HepG2 (cell line): ENCODE results near the gene CLPSL2. TPM values are rescaled to one million over a fixed set of nuclear protein-coding genes. Genes with fewer than 3 reads are reported as not detected.

Experiments
- HNF4G ChIP-seq, 2 experiments: sonication (generic) in 1 of 2; formaldehyde crosslinking in 1 of 2; IDR thresholded peaks; 2 replicates each; pipeline versions ENCODE4 v1.4.0 to v1.6.1; 2011 to 2020; ENCODE audit warnings: borderline replicate concordance in 2 of 2, low read depth in 2 of 2, mild to moderate bottlenecking in 2 of 2, low read length in 1 of 2, missing genetic modification reagents in 1 of 2, moderate library complexity in 1 of 2
- PITX1 ChIP-seq: sonication (generic); formaldehyde crosslinking; IDR thresholded peaks from 2 replicates; pipeline ENCODE4 v1.5.1; 2020; ENCODE audit warnings: mild to moderate bottlenecking, missing genetic modification reagents
- ZBTB8A ChIP-seq: sonication (generic); formaldehyde crosslinking; IDR thresholded peaks from 2 replicates; pipeline ENCODE4 v1.4.0; 2020; ENCODE audit warnings: mild to moderate bottlenecking, low read depth, missing genetic modification reagents, borderline replicate concordance
- ZNF225 ChIP-seq: sonication (generic); formaldehyde crosslinking; IDR thresholded peaks from 2 replicates; pipeline ENCODE4 v1.4.0; 2020; ENCODE audit warnings: mild to moderate bottlenecking, missing genetic modification reagents
- ZNF562 ChIP-seq: sonication (generic); formaldehyde crosslinking; IDR thresholded peaks from 2 replicates; pipeline ENCODE4 v1.8.0; 2022; ENCODE audit warnings: missing genetic modification reagents, borderline replicate concordance
- polyA plus RNA-seq, 8 experiments: library from polyadenylated mRNA; depleted of rRNA in 3 of 8; stranded (reverse) in 7 of 8; unstranded in 1 of 8; fragments of >200 nt; fragmentation: Illumina TruSeq in 4 of 8; extraction: Trizol in 4 of 8; gene quantifications; 2 replicates each; pipeline versions ENCODE4 v1.2.1 to v1.2.3, GENCODE V29; 2011 to 2016; ENCODE audit warnings: low read depth in 4 of 8, missing spikeins in 1 of 8, mixed read lengths in 1 of 8; ENCODE audit not compliant: insufficient read depth in 1 of 8
- total RNA-seq, 5 experiments: library from RNA; depleted of rRNA; stranded (reverse); fragments of >200 nt; fragmentation: Illumina TruSeq; extraction: Trizol; gene quantifications; 2 replicates each; pipeline ENCODE4 v1.2.3, GENCODE V29; 2016; ENCODE audit warnings: low read depth in 1 of 5
- TF ChIP-seq, protein P1 (sequence below): IDR thresholded peaks from 2 replicates; pipeline ENCODE4 v1.4.0; 2020; ENCODE audit warnings: mild to moderate bottlenecking, missing genetic modification reagents
- TF ChIP-seq, protein P2 (sequence below): sonication (generic); formaldehyde crosslinking; IDR thresholded peaks from 2 replicates; pipeline ENCODE4 v1.4.0; 2020; ENCODE audit warnings: missing genetic modification reagents, mild to moderate bottlenecking, borderline replicate concordance

CLPSL2 gene
- total and polyA plus RNA-seq, 2 of the 13 experiments (the other 11 are each of a cell fraction or from before 2014, with no cell fraction given) = not detected

DNA sequence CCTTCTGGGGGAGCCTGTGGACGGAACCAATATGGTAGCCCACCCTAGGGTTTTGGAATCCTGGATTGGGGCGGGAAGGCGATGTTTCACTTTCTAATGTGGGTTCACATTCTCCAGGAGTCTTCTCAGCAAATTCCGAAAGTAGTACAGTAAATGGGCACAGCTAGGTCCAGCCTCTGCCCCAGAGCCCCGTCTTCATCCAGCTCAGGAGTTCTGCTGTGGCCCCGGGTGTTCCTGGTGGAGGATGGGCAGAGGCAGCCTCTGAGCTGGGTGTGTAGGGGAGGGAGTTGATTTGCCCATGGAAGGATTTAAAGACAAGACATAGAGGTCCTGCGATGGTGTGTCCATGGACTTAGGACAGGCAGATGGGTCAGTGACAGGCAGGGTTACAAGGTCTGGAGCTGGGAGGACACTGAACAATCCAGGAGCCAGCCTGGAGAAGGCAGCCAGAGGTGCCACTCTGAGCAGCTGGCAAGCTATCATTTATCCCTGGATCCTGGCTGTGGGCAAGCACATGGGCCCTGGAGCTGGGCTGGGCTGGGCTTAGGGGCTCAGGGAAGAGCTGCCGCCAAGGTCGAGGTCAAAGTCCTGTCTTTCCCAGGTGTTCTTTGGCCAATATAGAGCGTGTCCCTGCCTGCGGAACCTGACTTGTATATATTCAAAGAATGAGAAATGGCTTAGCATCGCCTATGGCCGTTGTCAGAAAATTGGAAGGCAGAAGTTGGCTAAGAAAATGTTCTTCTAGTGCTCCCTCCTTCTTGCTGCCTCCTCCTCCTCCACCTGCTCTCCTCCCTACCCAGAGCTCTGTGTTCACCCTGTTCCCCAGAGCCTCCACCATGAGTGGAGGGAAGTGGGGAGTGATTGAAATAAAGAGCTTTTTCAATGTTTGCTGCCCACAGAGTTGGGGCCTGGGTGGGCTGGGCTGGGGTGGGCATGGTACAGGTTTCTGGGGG is 11.1 kb downstream of the CLPSL2 start (continued):
- TF ChIP-seq HNF4G (IDR thresholded peaks at IDR 0.05; ENCODE audit: borderline replicate concordance, low read depth, low read length) (peak; percentile 56), HNF4G (CRISPR knock-in tag; IDR thresholded peaks at IDR 0.05; ENCODE audit: borderline replicate concordance, low read depth) (peak; percentile 17; the same call in 1 of the 2 replicates), PITX1 (peak; percentile 20; the same call in 1 of the 2 replicates), ZBTB8A (CRISPR knock-in tag) (no peak), ZNF562 (CRISPR knock-in tag) (no peak), ZNF225 (0 out of 2 replicates have a peak, but pooled peaks have one; percentile 55)
- TF ChIP-seq, protein P1, sequence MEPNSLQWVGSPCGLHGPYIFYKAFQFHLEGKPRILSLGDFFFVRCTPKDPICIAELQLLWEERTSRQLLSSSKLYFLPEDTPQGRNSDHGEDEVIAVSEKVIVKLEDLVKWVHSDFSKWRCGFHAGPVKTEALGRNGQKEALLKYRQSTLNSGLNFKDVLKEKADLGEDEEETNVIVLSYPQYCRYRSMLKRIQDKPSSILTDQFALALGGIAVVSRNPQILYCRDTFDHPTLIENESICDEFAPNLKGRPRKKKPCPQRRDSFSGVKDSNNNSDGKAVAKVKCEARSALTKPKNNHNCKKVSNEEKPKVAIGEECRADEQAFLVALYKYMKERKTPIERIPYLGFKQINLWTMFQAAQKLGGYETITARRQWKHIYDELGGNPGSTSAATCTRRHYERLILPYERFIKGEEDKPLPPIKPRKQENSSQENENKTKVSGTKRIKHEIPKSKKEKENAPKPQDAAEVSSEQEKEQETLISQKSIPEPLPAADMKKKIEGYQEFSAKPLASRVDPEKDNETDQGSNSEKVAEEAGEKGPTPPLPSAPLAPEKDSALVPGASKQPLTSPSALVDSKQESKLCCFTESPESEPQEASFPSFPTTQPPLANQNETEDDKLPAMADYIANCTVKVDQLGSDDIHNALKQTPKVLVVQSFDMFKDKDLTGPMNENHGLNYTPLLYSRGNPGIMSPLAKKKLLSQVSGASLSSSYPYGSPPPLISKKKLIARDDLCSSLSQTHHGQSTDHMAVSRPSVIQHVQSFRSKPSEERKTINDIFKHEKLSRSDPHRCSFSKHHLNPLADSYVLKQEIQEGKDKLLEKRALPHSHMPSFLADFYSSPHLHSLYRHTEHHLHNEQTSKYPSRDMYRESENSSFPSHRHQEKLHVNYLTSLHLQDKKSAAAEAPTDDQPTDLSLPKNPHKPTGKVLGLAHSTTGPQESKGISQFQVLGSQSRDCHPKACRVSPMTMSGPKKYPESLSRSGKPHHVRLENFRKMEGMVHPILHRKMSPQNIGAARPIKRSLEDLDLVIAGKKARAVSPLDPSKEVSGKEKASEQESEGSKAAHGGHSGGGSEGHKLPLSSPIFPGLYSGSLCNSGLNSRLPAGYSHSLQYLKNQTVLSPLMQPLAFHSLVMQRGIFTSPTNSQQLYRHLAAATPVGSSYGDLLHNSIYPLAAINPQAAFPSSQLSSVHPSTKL (CRISPR knock-in tag) = peak; percentile 49
- TF ChIP-seq, protein P2, sequence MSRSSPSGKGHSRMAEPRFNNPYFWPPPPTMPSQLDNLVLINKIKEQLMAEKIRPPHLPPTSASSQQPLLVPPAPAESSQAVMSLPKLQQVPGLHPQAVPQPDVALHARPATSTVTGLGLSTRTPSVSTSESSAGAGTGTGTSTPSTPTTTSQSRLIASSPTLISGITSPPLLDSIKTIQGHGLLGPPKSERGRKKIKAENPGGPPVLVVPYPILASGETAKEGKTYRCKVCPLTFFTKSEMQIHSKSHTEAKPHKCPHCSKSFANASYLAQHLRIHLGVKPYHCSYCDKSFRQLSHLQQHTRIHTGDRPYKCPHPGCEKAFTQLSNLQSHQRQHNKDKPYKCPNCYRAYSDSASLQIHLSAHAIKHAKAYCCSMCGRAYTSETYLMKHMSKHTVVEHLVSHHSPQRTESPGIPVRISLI (CRISPR knock-in tag) = 0 out of 2 replicates have a peak, but pooled peaks have one; percentile 21
